GM21367 (cell line): ENCODE measurements around the gene C19orf12.
"Not testable (repeated sequence)": the region's sequence is repeated elsewhere in the genome, so short reads cannot be mapped to it uniquely, and the experiment has no call there.

Experiments used
- ATAC-seq: cut with Tn5 transposase; IDR thresholded peaks from one replicate; pipeline ENCODE4 v1.9.1; 2021; ENCODE audit not compliant: unreplicated experiment

The C19orf12 gene

DNA sequence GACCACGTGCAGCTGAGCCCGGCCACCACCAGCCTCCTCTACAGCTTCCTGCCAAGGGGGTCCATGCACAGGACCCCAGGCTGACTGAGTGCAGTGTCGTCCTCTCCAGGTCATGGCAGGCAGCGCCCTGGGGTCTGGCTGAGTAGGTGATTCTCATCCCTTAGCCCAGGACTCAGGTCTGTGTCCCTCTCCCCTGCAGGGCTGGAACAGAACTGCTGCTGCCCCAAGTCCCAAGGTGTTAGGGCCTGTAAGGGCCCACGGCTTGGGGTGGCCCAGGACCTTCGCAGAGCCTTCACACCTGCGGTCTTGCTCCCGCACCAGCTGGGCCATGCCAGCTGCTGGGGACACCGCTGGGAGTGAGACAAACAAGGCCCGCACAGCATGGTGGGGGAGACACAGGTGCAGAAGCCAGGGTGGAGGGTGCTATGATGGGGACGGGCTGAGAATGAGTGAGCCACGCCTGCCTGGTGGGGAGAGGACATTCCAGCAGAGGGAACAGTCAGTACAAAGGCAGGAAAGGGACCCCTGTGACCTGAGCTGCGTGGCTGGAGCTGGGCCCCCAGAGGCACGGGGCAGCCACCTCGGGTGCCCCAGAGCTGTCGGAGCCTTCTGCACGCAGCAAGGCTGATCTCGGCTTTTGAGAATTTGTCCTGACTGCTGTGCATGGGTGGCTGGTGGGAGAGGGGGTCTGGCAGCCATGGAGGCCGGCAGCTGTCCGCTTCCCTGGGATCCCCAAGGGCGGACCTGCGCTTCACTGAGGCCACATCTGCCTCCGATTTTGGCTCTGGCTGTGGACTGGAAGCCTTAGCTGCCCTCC is 37.9 kb downstream of the C19orf12 start:
- ATAC-seq: no peak

DNA sequence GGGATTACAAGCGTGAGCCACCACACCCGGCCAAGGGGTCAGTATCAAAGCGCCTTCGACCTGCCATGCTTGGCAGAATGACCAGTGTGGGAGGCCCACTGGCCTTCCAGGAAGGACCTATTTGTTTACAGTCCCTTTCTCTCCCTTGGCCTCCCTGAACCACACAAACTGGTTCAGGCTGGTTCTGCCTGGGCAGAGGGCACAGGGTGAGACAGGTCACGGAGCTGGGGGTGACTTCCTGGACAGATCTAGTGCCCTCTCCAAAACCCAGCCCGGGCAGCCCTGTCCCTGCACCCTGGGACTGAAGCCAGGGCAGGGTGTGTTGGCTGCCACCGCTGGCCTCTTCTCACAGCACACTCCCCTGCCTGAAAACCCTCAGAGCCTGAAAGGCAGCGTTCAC is 38.5 kb downstream of the C19orf12 start:
- ATAC-seq: no peak

DNA sequence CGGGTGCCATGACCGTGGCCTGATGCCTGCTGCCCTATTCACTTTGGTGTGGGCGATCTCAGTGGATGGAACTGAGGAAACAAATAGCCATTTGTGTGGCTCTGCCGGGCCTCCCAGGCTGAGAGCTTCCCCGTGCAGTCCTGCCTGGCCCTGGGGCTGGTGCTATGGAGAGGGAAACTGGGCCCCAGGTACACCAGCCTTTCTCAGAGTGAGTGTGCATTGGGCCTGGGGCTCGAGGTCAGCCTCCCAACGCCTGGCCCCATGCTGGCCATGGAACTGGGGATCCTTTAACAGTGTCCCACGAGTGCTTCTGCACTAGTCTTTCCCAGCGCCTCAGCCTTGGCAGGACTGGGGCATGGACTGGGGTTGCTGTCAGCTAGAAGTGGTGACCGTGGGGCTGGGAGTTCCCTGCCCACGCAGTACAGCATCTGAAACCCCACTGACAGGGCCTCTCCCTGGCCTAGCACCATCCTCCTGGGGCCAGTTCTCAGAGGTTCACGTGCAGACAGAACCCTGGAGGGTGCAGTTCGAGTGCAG is 39.3 kb downstream of the C19orf12 start:
- no peak for ATAC-seq

- ATAC-seq: no peak
Measured at GRCh38 chr19:29675120-29675649, 39.9 kb downstream of the C19orf12 start.

DNA sequence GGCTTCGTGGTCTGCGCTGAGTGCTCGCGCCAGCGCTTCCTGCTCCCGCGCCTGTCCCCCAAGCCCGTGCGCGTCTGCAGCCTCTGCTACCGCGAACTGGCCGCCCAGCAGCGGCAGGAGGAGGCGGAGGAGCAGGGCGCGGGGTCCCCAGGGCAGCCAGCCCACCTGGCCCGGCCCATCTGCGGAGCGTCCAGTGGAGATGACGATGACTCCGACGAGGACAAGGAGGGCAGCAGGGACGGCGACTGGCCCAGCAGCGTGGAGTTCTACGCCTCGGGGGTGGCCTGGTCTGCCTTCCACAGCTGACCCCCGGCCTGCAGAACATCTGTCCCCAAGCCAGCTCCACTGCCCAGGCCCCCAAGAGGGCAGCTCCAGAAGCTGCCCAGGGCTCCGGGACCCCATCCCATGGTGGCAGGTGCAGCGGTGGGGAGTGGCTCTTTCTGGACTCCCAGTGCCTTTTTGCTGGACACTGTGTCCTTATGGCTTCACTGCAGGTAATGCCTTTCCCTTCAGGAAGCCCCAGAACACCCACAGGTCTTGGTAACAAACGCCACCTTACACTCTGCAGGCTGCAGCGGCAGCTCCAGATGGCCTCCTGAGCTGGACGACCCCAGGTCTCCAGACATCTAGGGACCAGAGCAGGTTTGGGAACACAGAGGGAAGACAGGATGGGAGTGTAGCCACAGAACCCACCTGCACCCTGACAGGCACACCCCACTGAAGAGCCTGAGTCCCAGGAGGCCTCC is 40.5 kb downstream of the C19orf12 start:
- no peak for ATAC-seq

DNA sequence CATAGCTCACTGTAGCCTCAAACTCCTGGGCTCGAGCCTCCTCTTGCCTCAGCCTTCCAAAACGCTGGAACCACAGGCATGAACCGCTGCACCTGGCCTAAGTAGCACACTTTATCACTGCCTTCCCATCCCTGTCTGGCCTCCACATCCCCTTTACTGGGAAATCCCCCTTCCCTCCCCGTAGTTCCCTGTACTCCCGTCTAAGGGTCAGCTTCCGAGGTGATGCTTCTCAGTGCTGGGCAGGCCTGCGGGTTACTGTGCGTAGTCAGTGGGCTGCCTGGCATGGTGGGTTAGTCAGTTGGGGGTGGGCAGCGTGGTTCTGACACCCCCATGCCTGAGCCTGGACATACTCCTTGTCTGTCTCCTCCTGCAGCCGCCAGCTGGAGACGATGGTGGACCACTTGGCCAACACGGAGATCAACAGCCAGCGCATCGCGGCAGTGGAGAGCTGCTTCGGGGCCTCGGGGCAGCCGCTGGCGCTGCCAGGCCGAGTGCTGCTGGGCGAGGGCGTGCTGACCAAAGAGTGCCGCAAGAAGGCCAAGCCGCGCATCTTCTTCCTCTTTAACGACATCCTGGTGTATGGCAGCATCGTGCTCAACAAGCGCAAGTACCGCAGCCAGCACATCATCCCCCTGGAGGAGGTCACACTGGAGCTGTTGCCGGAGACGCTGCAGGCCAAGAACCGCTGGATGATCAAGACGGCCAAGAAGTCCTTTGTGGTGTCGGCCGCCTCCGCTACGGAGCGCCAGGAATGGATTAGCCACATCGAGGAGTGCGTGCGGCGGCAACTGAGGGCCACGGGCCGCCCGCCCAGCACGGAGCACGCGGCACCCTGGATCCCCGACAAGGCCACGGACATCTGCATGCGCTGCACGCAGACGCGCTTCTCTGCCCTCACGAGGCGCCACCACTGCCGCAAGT is 41.4 kb downstream of the C19orf12 start:
- ATAC-seq: no peak

GRCh38 chr19:29672933-29673336 is 42.1 kb downstream of the C19orf12 start:
- ATAC-seq: no peak

GRCh38 chr19:29672319-29672932 is 42.6 kb downstream of the C19orf12 start:
- ATAC-seq: no peak

- peak; percentile 81 for ATAC-seq
Measured at GRCh38 chr19:29671393-29672160, 43.5 kb downstream of the C19orf12 start.

DNA sequence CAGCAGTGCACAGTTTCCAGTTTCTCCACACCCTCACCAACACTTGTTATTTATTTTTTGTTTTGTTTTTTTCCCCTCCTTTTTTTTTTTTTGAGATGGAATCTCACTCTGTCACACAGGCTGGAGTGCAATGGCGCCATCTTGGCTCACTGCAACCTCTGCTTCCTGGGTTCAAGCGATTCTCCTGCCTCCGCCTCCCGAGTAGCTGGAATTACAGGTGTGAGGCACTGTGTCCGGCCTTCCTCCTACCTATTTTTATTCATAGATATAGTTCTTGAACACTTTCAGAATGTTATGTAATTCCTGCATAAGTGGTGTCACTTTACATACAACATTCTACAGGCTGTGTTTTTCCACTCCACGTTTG is 44.1 kb downstream of the C19orf12 start:
- not testable (repeated sequence) for ATAC-seq

- ATAC-seq: no peak
Measured at GRCh38 chr19:29670255-29670654, 44.8 kb downstream of the C19orf12 start.

DNA sequence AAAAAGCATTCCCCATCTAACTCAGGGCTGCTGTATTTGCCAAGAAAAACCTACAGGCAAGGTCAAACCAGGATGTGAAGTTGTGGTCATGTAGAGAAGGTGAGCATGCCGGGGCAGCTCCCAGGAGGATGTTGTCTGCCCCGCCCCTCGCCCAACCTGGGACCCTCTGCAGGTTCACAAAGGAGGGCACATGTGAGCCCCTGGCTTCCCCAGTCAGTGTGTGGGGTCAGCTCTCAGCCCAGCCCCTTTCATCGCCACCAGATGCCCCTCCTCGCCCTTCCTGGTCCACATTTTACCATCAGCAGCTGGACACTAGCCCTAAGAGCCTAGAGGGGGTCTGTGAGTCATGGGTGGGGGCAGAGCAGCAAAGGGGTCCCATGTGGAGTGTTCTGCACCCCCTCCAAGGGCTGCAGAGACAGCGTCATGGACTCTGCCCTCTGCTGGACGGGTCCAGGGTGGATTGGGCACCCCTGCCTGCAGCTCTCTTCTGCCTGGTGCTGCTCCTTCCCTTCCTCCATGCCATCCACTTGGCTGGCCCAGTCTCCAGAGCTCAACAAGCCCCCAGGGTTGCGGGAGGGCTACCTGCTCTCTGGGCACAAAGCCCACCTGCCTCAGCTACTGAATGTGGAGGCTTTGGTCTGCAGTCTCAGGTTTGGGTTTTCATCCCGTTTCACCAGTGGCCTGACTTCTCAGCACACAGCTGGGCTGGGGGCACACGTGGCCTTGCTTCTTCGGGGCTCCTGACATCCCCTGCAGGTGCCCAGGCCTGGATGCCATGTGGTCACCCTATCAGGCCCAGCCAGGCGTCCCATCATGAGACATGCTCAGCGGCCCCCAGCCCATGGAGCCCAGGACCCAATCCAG is 46.1 kb downstream of the C19orf12 start:
- ATAC-seq: no peak

- ATAC-seq: no peak
Measured at GRCh38 chr19:29667901-29668341, 47.1 kb downstream of the C19orf12 start.

DNA sequence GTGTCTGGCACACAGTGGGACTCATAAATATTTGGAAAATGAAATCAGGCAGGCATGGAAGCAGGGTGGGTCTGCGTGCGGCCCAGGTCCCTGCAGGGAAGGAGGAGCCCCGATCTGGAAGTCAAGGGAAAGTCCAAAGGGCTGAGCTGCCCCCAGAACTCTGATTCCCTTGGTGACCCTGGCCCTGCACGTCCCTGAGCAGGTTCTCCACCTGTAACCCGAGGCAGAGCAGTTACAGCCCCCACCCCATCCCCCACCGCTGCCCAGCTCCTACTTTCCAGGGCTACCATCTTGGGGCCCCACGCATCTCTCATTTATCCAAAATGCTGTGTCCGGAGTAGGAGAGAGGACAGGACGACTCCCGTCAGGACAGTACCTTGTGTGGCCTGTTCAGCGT is 47.7 kb downstream of the C19orf12 start:
- no peak for ATAC-seq

DNA sequence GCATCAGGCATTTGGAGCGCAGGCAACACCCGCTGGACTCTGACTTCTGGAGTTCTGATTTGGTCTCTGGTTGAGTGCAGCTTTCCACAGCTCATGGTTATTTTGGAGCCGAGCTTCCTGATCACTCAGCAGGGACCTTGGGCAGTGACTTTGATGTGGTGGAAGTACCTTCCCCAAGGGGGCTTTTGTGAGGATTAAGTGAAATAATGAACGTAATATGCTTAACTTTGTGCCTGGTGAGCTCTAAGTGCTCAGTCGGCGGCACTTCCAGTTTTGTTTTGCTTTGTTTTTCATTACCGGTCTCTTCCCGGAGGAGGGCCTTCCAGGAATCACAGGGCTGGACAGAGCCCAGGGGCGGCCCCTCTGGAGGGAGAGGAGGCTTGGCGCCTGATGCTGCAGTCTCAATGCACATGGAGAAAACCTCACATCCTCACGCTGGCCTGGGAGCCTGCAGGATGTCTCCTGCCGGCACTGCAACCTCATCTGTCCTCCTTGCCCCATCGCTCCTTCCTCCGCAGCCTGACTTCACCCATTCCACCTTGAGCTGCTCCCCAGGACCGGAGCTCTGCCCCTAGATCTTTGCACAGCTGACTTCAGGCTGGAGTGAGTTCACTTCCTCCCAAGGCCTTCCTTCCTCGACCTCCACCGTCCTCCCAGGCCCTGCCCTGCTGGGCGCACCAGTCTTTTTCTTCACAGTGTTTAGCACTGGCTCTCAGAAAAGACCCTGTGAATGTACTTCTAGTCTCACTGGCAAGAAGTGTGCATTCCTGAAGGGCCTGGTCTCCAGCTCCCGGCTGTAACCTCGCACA is 48.3 kb downstream of the C19orf12 start:
- ATAC-seq: no peak

DNA sequence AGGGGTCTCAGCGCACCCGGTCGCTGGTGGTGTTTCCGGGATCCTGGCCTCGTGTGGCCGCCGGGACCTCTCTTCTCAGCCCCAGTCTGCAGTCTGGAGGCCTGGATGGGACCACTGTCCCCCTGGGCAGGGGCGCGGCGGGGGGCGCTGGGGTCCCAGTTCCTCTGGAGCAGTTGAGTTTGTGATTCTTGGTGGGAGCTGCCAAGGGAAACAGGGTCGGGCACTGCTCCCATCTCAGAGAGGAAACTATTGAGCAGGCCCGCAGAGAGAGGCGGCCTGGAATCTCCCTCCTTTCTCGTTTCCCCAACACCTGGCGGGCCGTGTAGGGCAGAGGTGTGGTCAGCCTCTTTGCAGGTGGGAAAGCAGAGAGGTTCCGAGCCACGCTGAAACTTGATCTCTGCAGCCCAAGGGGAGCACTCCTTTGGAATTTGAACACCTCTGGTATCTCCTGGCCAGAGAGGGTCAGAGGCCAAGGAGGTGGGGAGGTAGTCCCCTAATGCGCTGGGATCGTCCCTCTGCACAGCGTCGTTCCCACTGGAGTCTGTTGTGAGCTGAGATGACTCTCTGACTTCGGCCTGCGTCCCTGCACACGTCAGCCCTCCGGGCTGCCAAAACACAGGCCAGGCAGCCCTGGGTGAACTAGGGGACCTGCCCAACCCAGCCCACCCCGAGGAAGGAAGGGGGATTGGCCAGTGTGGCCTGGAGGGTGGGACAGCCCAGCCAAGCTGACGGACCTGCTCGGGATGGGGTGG is 49.1 kb downstream of the C19orf12 start:
- ATAC-seq: no peak

DNA sequence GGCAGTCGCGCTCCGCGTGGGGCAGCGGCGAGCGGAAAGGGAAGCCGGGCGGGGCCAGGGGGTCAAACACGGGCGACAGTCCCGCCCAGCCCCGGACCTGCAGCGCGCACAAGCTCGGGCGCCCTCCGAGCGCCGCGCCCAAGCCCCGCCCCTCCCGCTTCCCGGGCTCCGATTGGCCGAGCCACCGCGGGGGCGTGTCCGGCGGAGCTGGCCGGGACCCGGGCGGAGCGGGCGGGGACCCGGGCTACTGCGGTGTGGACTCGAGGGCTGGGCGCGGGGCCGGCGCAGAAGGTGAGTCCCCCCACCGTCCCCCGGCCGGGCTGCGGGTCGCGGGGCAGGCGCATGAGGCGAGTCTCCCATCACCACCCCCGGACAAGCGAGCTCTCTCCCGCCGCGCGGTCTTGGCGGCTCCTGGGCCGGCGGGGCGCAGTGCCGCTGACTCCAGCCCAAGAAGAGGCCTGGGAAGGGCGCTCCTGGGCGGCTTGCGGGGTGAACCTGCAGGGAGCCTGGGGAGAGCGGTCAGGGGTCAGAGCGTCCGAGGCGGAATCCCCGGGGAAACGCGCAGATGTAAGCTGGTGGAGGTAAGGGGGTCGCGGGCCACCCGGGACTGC is 49.7 kb downstream of the C19orf12 start, which contains the start of gene PLEKHF1:
Gene PLEKHF1 (plus strand): TSS at position 247 of the 611 bp plus-strand sequence. CDS start 8,379 bp downstream, outside the sequence.
- ATAC-seq: peak; percentile 88
